GM18499 (cell line): Measurements from ENCODE around the gene BCL2L14.
"Not testable (repeated sequence)": the region's sequence is repeated elsewhere in the genome, so short reads cannot be mapped to it uniquely, and the experiment has no call there.

Experiments
- ATAC-seq: cut with Tn5 transposase; IDR thresholded peaks from one replicate; pipeline ENCODE4 v1.9.1; 2021; ENCODE audit warnings: moderate number of reproducible peaks; ENCODE audit not compliant: insufficient read depth, unreplicated experiment

The BCL2L14 gene

GRCh38 chr12:12098691-12099015 lies 27.9 kb downstream of the BCL2L14 start:
- no peak for ATAC-seq

DNA sequence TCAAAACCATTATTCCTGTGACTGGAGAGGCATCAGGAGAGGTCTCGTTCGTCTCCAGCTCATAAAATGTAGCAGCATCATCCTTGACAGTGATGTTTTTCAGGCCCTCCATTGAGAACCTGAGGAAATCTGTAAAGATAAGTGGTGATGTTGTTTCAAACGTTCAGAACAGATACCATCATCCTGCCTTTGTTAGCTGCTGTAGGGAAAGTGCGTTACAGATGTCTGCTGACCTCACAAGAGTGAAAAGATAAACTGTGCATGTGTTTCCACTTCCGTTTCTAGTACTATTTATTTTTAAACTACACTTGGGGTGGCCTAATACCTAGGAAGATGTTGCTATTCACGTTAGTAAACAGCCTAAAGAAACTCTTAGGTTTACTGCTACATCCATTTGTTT lies 28.4 kb downstream of the BCL2L14 start:
- ATAC-seq, result no peak

DNA sequence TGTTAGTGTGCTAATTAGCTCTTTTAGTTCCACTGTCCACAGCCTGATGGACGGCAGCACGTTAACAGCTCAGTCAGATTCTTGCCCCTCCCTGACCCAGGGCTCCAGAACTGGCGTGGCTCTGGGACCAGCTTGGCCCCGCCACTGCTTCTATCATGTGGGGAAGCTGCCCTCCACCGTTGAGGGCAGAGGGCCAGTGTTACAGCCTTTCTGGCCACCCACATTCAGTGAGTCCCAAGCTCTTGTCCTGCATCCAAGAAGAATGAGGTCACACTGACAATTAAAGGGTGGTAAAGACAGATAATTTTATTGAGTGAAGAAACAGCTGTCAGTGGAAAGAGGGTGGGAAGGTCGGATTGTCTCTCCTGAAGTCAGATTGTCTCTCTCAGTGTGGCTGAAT lies 36.9 kb downstream of the BCL2L14 start:
- no peak for ATAC-seq

DNA sequence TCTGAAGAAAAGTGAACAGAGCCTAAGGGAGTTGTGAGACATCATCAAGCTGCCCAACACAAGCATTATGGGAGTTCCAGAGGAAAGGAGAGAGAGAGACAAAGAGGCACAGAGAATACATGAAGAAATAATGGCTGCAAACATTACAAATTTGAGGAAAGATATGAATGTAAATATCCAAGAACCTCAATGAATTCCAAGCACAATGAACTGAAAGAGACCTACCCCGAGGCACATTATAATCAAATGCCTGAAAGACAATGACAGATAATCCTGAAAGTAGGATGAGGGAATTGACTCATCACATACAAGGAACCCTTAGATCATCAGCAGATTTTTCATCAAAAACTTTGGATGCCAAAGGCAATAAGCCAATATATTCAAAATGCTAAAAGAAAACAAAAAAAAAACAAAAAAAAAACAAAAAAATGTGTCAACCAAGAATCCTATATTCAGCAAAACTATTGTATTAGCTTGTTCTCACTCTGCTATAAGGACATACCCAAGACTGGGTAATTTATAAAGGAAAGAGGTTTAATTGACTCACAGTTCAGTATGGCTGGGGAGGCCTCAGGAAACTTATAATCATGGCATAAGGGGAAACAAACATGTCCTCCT lies 37.8 kb downstream of the BCL2L14 start:
- ATAC-seq, result no peak

- ATAC-seq, result not testable (repeated sequence)
Observed at GRCh38 chr12:12110923-12111555, 40.3 kb downstream of the BCL2L14 start.

DNA sequence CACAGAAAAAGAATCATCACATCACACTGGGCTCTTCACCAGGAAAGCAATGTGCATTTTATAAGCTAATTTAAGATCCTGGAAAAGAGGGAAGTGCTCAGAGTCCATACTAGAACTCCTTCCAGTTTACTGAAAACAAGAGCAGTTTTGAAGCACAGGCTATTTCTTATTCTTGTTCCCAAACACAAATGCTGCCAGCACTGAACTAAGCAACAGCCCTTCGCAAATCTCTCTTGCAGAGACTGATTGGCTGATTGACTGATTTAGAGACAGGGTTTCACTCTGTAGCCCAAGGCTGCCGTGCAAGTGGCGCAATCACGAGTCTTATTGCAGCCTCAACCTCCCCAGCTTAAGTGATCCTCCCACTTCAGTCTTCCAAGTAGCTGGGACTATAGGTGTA lies 44.8 kb downstream of the BCL2L14 start:
- no peak for ATAC-seq

DNA sequence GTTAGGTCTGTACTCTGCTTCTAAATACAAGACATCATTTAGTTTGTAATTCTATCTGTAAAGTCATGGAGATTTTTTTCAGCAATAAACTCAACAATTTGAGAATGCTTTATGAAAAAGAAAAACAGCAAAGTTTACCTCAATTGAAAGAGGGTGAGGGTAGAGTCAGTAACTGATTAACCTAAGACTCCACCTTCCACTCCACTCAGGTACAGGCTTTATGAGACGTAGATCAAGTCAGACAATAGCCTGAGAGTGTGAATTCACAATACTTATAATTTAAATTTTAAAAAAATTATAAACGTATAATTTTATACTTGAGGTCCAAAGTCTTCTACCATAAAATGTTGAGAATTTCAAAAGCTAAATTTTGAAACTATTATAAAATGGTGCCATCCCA lies 45.9 kb downstream of the BCL2L14 start:
- no peak for ATAC-seq

- no peak for ATAC-seq
Observed at GRCh38 chr12:12121061-12121460, 50.3 kb downstream of the BCL2L14 start.

DNA sequence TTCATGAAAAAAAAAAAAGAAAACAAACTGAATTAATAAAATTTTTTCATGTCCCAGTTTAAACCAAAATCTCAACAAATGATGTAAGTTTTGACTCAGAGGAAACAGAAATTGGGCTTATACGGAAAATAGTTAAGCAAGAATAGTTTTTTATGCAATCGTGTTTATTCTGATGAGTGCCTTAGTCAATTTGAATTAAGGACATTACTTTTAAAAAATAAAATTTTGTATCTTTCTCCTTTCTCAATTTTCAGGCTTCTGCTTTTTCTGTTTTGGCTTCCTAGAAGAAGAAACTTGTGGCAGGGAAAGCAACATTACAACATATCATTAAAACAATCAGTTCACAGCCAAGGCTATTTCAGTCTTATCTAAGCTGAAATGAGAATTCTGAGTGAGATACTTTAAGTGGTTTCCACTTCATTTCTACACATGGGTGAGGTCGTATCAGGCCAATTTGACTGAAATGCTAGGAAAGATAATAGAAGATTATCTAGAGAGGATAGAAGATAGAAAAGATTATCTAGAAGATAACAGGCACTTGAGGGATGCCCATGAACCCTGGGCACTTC lies 52.4 kb downstream of the BCL2L14 start:
- no peak for ATAC-seq

- no peak for ATAC-seq
Observed at GRCh38 chr12:12126551-12126950, 55.8 kb downstream of the BCL2L14 start.

GRCh38 chr12:12127304-12127703 lies 56.6 kb downstream of the BCL2L14 start:
- ATAC-seq, result no peak

GRCh38 chr12:12128670-12129069 lies 57.9 kb downstream of the BCL2L14 start:
- no peak for ATAC-seq

GRCh38 chr12:12133259-12133658 lies 62.5 kb downstream of the BCL2L14 start:
- ATAC-seq, result no peak

DNA sequence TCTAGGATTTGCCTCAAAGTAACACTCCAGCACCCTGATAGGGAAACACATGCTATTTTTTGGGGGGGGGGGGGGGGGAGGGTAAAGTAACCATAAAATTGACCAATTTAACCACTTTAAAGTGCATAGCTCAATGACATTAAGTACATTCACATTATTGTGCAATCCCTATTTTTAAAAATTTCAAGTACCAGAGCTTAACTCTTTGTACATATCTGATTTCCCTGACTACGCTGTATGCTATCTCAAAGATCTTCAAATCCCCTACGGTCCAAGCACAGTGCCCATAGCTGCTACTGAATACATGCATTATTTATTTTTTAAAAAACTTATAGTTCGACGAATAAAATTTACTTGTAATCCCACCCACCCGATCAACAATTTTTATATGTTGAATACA lies 63.0 kb downstream of the BCL2L14 start:
- no peak for ATAC-seq

DNA sequence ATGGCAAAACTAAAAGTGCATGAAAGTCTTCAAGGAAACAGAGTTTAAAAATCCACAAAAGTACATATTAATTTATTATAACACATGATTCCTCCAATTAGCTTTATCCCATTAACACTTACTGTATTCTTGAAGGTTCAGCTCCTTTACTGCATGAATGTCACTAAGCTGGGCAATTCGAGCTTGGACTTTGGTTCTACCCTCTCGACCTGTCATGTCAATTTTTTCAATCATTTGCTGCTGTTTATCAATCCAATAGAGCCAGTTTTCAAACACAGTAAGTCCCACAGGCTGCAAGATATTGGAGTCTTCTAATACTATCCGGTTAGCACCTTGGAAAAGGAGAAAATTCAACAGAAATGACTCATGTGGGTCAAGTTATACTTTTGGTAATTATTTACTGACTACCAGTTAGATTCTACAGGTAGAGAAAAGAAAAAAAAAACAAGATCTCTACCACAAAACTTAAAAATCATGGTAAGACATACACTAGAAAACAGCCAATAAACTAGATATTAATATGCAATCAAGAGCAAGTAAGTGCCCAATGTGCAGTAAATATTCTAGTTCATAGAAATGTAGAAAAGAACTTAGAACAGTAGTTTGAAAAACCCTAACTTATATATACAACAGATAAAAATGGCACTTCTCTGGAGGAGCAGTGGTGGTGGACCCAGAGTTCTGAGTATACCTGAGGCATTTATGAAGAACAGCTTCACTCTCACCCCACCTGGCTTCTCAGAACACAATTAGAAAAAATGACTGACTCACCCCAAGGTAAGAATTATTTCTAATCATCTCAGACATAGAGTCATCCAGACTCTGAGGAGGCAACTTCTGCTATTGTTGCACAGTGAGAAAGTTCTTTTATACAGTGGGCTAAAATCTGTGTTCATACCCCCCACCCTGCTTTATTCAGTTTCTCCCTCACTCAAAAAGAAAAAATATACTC lies 67.7 kb downstream of the BCL2L14 start:
- no peak for ATAC-seq

DNA sequence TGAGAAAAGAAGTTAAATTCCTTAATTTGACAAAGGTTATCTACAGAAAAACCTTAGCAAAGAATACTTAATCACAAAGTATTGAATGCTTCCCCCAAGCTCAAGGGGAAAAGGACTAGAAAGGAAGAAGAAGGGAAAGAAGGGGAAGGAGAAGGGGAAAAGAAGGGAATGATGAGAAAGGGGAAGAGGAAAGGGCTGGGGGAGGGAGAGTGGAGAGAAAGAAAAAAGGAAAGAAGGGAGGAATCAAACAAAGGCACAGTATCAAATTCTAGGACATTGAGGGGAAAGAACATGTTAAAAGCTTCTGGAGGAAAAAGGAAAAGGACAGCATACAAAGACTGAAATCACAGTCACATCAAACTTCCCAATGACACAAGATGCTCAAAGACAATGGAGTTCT lies 70.3 kb downstream of the BCL2L14 start:
- ATAC-seq, result no peak

DNA sequence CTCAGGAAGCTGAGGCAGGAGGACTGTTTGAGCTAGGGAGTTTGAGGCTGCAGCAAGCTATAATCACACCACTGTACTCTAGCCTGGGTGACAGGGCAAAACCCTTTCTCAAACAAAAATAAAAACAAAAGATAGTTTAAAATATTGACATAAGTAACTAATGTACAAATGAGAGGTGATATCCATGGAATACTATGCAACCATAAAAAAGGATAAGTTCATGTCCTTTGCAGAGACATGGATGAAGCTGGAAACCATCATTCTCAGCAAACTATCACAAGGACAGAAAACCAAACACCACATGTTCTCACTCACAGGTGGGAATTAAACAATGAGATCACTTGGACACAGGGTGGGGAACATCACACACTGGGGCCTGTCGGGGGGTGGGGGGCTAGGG lies 73.8 kb downstream of the BCL2L14 start:
- ATAC-seq, result not testable (repeated sequence)

- ATAC-seq, result no peak
Observed at GRCh38 chr12:12147111-12147510, 76.4 kb downstream of the BCL2L14 start.
